Measurements from ENCODE around the gene OSBP2. TPM values are rescaled to one million over a fixed set of nuclear protein-coding genes. Genes with fewer than 3 reads are reported as not detected.

Gene OSBP2
- total and polyA plus RNA-seq, 8 donors: 1.9 to 3.3 (median 2.6) TPM

- peaks cover 3 to 28% (median 16%) of the 10 kb centered on the region in 3 donors for H3K36me3 ChIP-seq
- H3K27me3 ChIP-seq: no peaks in the 10 kb centered on the region
- intact Hi-C loops (cut with DNase I): loop anchor here in 1 of 3 donors (10.0 kb wide), 1 partner anchor 162 kb away; no protein-coding TSS in a partner anchor
- DNase-seq (no peak), FAIRE-seq (no peak), ATAC-seq (no peak)
- H3K4me3 ChIP-seq: no peak overlapping the region
- TF ChIP-seq, protein P1, sequence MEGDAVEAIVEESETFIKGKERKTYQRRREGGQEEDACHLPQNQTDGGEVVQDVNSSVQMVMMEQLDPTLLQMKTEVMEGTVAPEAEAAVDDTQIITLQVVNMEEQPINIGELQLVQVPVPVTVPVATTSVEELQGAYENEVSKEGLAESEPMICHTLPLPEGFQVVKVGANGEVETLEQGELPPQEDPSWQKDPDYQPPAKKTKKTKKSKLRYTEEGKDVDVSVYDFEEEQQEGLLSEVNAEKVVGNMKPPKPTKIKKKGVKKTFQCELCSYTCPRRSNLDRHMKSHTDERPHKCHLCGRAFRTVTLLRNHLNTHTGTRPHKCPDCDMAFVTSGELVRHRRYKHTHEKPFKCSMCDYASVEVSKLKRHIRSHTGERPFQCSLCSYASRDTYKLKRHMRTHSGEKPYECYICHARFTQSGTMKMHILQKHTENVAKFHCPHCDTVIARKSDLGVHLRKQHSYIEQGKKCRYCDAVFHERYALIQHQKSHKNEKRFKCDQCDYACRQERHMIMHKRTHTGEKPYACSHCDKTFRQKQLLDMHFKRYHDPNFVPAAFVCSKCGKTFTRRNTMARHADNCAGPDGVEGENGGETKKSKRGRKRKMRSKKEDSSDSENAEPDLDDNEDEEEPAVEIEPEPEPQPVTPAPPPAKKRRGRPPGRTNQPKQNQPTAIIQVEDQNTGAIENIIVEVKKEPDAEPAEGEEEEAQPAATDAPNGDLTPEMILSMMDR (IDR thresholded peaks at IDR 0.05): no peak
- no peaks in the 10 kb centered on the region for H3K9me3 ChIP-seq
- no peaks in the 10 kb centered on the region for H3K4me1 ChIP-seq
- no peak overlapping the region for H3K27ac ChIP-seq
- 88 to 89% methylated on average over 4 of the region's 4 CpGs for WGBS, 2 donors
These were observed 232.0 kb downstream of the OSBP2 start for GRCh38 chr22:30926706-30927105.

DNA sequence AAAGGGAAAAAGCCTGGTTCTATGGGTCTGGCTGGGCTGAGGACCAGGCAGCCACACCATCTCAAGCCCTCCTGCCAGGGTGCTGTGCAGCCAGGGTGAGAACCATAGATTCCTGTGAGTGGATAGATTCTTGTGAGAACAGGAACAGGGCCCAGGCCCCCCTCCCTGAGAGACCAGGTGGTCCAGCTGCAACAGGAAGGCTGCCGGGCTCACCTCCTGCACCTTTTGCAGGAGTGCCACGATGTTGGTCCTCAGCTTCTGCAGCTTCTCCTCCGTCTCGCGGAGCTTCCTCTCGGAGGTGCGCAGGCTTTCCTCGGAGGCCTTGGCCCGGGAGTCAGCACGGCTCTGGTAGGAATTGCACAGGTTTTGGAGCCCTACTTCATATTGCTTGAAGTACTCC, 233.1 kb downstream of the OSBP2 start:
- Histone ChIP-seq H3K4me1 (no peaks in the 10 kb centered on the region), H3K27me3 (no peaks in the 10 kb centered on the region), H3K27ac (no peak overlapping the region), H3K4me3 (no peak overlapping the region), H3K36me3 (peaks cover 3 to 39% (median 21%) of the 10 kb centered on the region in 3 donors), H3K9me3 (no peaks in the 10 kb centered on the region)
- no peak for FAIRE-seq
- TF ChIP-seq, protein P1 (IDR thresholded peaks at IDR 0.05): no peak
- intact Hi-C loops (cut with DNase I): loop anchor here in 1 of 3 donors (10.0 kb wide), 1 partner anchor 163 kb away; no protein-coding TSS in a partner anchor
- DNase-seq: no peak
- WGBS, 2 donors: 93 to 95% methylated on average over 8 to 10 of the region's 10 CpGs
- ATAC-seq: no peak

GRCh38 chr22:30928401-30928800, 233.7 kb downstream of the OSBP2 start:
- H3K36me3 ChIP-seq: peaks cover 3 to 45% (median 21%) of the 10 kb centered on the region in 3 donors
- no peaks in the 10 kb centered on the region for H3K27me3 ChIP-seq
- ATAC-seq: no peak
- H3K27ac ChIP-seq: no peak overlapping the region
- no peaks in the 10 kb centered on the region for H3K9me3 ChIP-seq
- TF ChIP-seq, protein P1 (IDR thresholded peaks at IDR 0.05): no peak
- H3K4me3 ChIP-seq: no peak overlapping the region
- no peaks in the 10 kb centered on the region for H3K4me1 ChIP-seq
- no peak for DNase-seq
- FAIRE-seq: no peak
- 92 to 95% methylated on average over 6 of the region's 6 CpGs for WGBS, 2 donors
- intact Hi-C loops (cut with DNase I): loop anchor here in 1 of 3 donors (10.0 kb wide), 1 partner anchor 164 kb away; no protein-coding TSS in a partner anchor

GRCh38 chr22:30930228-30930627, 235.6 kb downstream of the OSBP2 start:
- TF ChIP-seq, protein P1 (IDR thresholded peaks at IDR 0.05): no peak
- no peaks in the 10 kb centered on the region for H3K27me3 ChIP-seq
- H3K36me3 ChIP-seq: peaks cover 3 to 64% (median 38%) of the 10 kb centered on the region in 3 donors
- WGBS, 2 donors: 93 to 94% methylated on average over 3 of the region's 3 CpGs
- no peaks in the 10 kb centered on the region for H3K9me3 ChIP-seq
- H3K4me3 ChIP-seq: no peak overlapping the region
- no peak overlapping the region for H3K27ac ChIP-seq
- H3K4me1 ChIP-seq: no peaks in the 10 kb centered on the region
- ATAC-seq: no peak
- intact Hi-C loops (cut with DNase I): no loop called here
- no peak for FAIRE-seq
- DNase-seq: no peak

DNA sequence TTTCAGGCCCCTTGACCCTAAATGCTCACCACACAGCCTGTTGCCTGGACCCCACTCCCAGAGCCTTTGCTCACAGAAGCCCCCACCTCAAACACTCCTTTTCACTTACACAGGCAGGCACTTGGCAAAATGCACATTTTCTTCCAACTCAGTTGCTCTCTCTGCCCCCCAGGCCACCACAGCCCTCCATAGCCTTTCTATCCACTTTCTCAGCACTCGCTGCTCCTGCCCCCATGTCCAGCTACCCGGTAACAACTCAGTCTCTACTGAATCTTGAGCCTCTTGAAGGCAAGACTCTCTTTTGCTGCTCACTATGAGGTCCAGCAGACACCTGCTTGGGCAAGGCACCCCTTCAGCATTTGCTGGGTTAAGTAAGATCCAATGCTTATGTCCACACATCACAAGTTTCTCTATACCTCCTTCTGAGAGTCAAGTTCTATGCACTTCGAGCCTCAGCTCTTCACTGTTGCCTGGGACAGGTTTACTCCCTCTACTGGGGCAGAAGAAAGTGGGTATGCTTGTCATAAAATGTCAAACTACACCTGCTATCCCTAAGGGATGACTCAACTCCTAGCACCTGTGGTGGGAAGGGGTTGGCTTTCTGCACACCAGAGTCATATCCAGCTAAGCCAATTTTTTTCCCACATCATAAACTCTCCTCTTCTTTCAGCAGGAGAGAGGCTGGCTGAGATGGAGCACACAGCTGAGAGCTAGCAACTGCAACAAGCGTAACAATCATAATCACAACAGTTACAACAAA, 237.0 kb downstream of the OSBP2 start:
- WGBS, 2 donors: 92 to 94% methylated on average over 4 of the region's 4 CpGs
- H3K4me3 ChIP-seq: no peak overlapping the region
- no peak for FAIRE-seq

More for the DNA sequence above, 237.0 kb downstream of the OSBP2 start:
- ATAC-seq (no peak), DNase-seq (no peak)
- TF ChIP-seq, protein P1 (IDR thresholded peaks at IDR 0.05): no peak
- peaks cover 3 to 73% (median 45%) of the 10 kb centered on the region in 3 donors for H3K36me3 ChIP-seq
- H3K27ac ChIP-seq: no peak overlapping the region
- H3K9me3 ChIP-seq: no peaks in the 10 kb centered on the region
- H3K4me1 ChIP-seq: no peaks in the 10 kb centered on the region
- no peaks in the 10 kb centered on the region for H3K27me3 ChIP-seq
- intact Hi-C loops (cut with DNase I): no loop called here

Measured in pancreas (tissue), 10 donors.